Progenitor cell of endocrine pancreas (in vitro differentiated cells): ENCODE data around the gene SPSB3. TPM values are rescaled to one million over a fixed set of nuclear protein-coding genes. Genes with fewer than 3 reads are reported as not detected.

Source experiments
- DNase-seq: peaks from one replicate; pipeline ENCODE4 v3.0.0; 2021; ENCODE audit warnings: low spot score; ENCODE audit not compliant: unreplicated experiment
- H3K27ac Mint-ChIP-seq: 2 replicates; pipeline ENCODE4 v1.8.0; 2021; ENCODE audit warnings: mild to moderate bottlenecking, moderate library complexity, mixed read lengths
- H3K27me3 Mint-ChIP-seq: 2 replicates; pipeline ENCODE4 v1.8.0; 2021; ENCODE audit warnings: mixed read lengths
- H3K36me3 Mint-ChIP-seq: 2 replicates; pipeline ENCODE4 v1.8.0; 2022; ENCODE audit warnings: mixed read lengths; ENCODE audit not compliant: insufficient read depth
- H3K4me1 Mint-ChIP-seq: 2 replicates; pipeline ENCODE4 v1.8.0; 2021; ENCODE audit warnings: low read depth, mixed read lengths
- H3K4me3 Mint-ChIP-seq: 2 replicates; pipeline ENCODE4 v1.8.0; 2021; ENCODE audit warnings: low read depth, mild to moderate bottlenecking, moderate library complexity, mixed read lengths
- H3K9me3 Mint-ChIP-seq: 2 replicates; pipeline ENCODE4 v1.8.0; 2021; ENCODE audit warnings: low read depth, mixed read lengths
- total RNA-seq: library from RNA; stranded (reverse); gene quantifications from 2 replicates; pipeline ENCODE4 v1.2.1, GENCODE V29; 2021
- TF ChIP-seq, protein P1 (sequence below): fragments of 200-600 bp; sonication (generic); IDR thresholded peaks from one replicate; pipeline ENCODE4 v1.5.0; 2021; ENCODE audit warnings: antibody characterized with exemption, mild to moderate bottlenecking; ENCODE audit not compliant: unreplicated experiment

Gene SPSB3
- total RNA-seq, 1 donor from 2014 or later: 47.8 TPM

DNA sequence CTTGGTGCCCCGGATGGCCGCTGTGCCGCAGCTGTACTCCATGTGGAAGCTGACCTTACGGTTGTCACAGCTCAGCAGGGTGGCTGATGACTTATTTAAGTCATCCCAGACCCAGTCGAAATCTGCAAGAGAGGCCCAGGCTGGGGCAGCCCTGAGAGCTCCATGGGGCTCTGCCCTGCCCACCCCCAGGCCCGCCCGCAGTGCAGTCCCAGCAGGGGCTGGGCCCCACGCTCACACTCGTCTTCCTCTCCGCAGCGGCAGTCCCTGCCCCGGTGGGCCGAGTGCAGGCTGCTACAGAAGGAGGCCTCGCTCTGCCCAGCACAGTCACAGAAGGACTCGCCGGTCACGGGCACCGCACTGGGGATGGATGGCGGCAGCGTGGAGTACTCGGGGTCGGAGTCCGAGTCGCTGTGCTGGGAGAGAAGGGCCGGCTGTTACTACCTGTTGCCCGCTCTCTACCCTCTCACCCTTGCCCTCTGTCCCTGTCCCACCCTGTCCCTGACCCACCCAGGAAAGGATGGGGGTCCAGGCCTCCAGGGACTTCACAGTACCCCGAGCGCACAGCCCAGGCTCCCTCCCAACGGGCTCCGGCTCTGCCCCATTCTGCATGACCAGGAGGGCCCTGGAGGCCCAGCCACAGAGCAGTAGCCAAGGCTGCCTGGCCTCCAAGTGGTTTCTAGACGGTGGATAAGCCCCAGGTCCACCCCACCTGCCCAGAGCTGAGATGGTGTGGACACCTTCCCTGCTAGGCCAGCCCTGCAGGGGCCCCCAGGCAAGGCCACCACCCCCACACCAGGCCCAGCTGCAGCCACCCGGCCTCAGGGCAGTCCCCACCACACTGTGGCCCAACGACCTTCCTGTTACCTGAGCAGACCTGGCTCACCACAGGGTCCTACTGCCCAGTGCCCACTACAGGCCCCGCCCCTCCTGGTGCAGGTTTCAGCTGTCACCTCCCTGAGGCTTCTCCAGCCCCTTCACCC lies 3.9 kb downstream of the SPSB3 start:
- Mint-ChIP-seq H3K4me3 (no peak overlapping the region), H3K36me3 (peaks cover 1% of the 10 kb centered on the region), H3K27ac (no peak overlapping the region), H3K4me1 (peaks cover 11% of the 10 kb centered on the region), H3K27me3 (no peaks in the 10 kb centered on the region), H3K9me3 (no peaks in the 10 kb centered on the region)
- TF ChIP-seq, protein P1, sequence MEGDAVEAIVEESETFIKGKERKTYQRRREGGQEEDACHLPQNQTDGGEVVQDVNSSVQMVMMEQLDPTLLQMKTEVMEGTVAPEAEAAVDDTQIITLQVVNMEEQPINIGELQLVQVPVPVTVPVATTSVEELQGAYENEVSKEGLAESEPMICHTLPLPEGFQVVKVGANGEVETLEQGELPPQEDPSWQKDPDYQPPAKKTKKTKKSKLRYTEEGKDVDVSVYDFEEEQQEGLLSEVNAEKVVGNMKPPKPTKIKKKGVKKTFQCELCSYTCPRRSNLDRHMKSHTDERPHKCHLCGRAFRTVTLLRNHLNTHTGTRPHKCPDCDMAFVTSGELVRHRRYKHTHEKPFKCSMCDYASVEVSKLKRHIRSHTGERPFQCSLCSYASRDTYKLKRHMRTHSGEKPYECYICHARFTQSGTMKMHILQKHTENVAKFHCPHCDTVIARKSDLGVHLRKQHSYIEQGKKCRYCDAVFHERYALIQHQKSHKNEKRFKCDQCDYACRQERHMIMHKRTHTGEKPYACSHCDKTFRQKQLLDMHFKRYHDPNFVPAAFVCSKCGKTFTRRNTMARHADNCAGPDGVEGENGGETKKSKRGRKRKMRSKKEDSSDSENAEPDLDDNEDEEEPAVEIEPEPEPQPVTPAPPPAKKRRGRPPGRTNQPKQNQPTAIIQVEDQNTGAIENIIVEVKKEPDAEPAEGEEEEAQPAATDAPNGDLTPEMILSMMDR: no peak
- no peak for DNase-seq

DNA sequence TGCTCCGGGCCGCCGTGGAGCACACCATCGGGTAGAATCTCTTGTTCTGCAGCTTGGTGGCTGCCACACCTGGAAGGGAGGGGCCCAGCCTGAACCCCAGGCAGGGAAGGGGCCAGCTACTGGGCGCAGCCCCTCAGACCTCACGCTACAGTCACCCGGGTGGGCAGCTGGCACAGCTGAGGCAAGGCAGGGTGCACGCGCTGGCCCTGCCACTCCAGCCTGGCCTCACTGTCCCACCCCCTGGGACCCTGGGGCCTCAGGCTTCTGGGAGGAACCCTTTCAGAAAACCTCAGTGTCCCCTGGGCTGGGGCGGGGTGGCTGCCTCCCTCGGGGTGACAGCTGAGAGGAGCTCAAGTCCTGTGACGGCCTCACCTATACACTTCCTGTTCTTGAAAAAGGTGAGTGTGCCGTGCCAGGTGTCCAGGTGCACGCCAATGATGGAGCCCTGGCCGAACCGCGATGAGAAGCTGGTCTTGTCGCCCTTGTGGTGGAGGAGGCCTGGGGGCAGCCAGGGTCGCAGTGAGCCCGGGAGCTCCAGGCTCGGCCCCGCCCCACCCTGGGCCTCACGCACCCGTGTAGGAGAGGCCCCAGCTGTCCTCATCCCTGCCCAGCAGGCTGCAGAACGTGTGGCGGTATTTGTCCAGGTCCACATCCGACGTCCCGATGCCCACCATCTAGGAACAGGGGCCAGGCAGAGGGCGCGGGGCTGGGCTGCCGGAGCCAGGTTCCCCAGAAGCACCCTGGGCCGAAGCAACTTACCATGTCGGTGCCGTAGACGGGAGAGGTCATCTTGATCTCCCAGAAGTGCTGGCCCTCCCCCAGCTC lies 4.8 kb downstream of the SPSB3 start:
- Mint-ChIP-seq H3K27ac (no peak overlapping the region), H3K36me3 (peaks cover 1% of the 10 kb centered on the region), H3K4me3 (no peak overlapping the region), H3K9me3 (no peaks in the 10 kb centered on the region), H3K27me3 (no peaks in the 10 kb centered on the region), H3K4me1 (peaks cover 8% of the 10 kb centered on the region)
- DNase-seq: no peak
- TF ChIP-seq, protein P1: no peak

DNA sequence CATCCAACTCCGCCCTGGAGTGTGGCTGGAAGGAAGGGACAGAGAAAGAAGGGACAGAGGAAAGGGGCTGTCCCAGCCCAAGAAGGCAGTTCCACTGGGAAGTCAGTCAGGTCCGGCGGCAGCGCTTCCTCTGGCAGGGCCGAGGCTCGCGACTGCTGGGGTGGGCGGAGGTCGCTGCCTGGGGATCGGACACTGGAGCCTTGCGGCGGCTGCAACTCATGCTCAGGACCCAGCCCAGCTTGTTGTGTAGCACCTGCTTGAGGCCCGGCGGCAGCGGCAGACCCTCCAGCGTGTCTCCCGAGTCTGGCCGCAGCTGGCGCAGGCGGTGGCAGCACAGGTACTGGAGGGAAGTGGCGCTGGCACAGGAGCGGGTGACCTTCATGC lies 5.4 kb downstream of the SPSB3 start:
- Mint-ChIP-seq H3K36me3 (peaks cover 1% of the 10 kb centered on the region), H3K4me3 (no peak overlapping the region), H3K4me1 (peaks cover 13% of the 10 kb centered on the region), H3K9me3 (no peaks in the 10 kb centered on the region), H3K27me3 (no peaks in the 10 kb centered on the region), H3K27ac (no peak overlapping the region)
- TF ChIP-seq, protein P1: no peak
- DNase-seq: no peak

DNA sequence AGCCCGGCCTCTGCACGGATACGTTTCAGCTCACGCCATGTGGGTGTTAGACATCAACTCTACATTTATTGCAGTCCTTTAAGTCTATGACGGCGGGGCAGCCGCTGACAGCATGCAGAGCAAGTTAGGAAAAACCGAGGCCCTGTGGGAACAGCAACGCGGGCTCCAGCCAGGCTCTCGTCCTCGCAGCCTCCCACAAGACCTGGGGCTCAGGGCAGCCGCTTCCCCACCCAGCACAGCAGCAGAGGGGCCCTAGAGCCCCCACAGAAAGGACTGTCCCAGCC lies 5.8 kb downstream of the SPSB3 start:
- no peak for DNase-seq
- no peak overlapping the region for H3K27ac Mint-ChIP-seq
- TF ChIP-seq, protein P1: no peak
- peaks cover 1% of the 10 kb centered on the region for H3K36me3 Mint-ChIP-seq
- no peaks in the 10 kb centered on the region for H3K27me3 Mint-ChIP-seq
- peaks cover 13% of the 10 kb centered on the region for H3K4me1 Mint-ChIP-seq
- H3K4me3 Mint-ChIP-seq: no peak overlapping the region
- no peaks in the 10 kb centered on the region for H3K9me3 Mint-ChIP-seq

DNA sequence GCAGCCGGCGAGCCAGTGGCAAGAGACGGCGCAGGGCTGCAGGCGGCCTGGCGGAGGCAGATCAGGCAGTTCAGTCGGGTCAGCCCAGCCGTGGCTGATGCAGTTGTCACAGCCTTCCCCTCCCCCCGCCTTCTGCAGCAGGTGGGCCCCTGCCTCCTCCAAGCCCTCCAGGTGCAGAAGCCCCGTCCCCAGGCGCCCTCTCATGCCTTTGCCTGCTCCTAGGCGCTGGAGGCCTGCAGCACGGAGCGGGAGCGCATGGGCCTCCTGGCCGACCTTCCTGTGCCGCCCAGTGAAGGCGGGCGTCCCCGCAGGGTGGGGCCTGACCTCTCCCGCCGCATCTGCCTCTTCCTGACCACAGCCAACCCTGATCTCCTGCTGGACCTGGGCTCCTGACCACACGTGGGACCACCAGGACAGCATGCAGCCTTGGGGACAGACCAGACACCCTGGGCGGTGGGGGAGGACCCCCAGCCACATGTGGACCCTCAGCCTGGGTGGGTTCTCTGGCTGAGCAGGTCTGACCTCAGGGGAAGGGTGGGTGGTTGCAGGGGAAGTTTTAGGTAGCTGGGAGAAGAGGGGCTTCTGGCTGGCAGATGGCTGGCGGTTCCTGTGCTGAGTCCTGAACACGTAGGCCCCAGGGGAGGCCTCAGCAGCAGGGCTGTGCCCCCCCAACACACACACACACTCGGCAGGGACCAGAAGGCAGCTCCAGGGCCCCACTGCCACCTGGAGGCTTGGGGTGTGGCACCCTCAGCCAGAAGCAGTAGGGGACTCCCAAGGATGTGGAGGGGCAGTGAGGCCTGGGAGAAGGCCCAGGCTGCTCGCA lies 6.3 kb downstream of the SPSB3 start:
- Mint-ChIP-seq H3K9me3 (no peaks in the 10 kb centered on the region), H3K27me3 (no peaks in the 10 kb centered on the region), H3K4me3 (no peak overlapping the region), H3K4me1 (peaks cover 8% of the 10 kb centered on the region), H3K36me3 (peaks cover 1% of the 10 kb centered on the region), H3K27ac (no peak overlapping the region)
- no peak for DNase-seq
- TF ChIP-seq, protein P1: no peak
